ENCODE measurements around the gene TSPAN2.
"Not testable (repeated sequence)": the region's sequence is repeated elsewhere in the genome, so short reads cannot be mapped to it uniquely, and the experiment has no call there.

TSPAN2 gene

DNA sequence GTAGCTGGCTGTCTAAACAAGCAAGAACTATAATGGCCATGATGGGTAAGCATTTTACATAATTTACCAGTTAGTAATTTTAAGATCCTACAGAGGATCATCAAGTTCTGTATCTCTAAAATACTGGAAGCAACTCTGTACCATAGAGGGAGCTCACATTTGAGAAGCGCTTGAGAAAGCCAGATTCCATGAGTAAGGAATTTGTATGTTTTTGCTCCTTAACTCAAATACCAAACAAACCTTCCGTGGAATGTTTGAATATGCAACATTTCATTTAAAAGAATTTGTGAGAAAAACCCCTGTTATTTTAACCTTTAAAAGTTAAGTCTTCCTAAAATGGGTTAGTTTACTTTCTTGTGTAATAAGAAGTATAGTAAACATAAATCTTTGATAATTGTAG, 57.7 kb downstream of the TSPAN2 start:
- DNase-seq = no peak

DNA sequence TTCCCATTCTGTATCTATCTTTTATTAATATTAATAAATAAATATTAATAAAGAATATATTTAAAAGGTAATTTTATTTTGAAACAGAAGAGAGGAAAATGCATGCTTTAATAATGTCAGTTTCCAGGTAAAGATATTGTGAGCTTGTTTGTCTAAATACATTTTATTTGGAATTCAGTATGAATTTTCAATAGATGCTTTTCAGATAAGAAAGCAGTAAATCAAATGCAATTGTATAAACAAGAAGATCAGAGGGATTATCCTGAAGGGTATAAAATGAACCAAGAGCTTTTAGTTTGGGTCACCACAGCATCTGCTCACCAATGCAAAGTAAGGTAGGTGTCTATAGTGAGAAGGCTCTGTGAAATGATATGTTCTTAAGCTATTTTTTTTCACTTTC, 59.8 kb downstream of the TSPAN2 start, which contains the start of gene TSHB:
Gene TSHB, plus strand, starts transcription at position 301 of the 400 bp plus-strand sequence. CDS start 3,537 bp downstream, outside the sequence.
- DNase-seq = no peak

DNA sequence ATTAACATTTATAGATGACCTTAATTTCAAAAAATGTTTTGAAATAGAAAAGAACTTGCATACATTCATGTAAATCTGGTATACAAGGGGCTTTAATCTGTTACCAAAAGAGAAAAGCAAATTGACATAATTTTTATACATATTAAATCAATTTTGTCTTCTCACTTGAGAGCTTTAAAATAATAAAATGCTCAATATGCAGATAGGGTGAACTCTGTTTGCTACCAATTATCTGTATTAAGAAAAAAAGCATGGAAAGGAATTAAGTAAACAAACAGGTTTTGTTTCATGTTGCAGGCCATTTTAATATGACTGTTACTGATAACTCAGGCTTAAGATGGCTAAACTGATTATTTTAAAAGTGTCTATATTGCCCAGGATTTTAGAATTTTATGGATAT, 65.7 kb downstream of the TSPAN2 start:
- no peak for DNase-seq

DNA sequence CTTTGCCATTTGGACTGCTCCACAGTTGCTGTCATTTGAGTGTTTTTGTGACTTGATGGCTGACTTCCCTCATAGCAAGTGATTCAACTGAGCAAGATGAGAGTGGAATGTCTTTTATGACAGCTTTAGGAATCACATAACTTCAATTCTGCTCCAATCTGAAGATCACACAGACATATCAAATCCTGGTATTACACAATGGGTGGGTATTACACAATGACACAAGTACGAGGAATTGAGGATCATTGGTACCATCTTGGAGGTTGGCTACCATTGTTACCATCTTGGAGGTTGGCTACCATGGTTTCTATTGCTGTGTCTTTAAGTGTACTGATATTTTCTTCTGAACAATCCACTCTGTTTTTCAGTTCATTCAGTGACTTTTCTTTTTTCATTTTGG, 68.2 kb downstream of the TSPAN2 start:
- DNase-seq = no peak

DNA sequence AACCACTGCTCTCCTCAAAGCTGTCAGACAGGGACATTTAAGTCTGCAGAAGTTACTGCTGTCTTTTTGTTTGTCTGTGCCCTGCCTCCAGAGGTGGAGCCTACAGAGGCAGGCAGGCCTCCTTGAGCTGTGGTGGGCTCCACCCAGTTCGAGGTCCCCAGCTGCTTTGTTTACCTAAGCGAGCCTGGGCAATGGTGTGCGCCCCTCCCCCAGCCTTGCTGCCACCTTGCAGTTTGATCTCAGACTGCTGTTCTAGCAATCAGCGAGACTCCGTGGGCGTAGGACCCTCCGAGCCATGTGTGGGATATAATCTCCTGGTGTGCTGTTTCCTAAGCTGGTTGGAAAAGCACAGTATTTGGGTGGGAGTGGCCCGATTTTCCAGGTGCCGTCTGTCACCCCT, 69.8 kb downstream of the TSPAN2 start:
- DNase-seq = not testable (repeated sequence)

DNA sequence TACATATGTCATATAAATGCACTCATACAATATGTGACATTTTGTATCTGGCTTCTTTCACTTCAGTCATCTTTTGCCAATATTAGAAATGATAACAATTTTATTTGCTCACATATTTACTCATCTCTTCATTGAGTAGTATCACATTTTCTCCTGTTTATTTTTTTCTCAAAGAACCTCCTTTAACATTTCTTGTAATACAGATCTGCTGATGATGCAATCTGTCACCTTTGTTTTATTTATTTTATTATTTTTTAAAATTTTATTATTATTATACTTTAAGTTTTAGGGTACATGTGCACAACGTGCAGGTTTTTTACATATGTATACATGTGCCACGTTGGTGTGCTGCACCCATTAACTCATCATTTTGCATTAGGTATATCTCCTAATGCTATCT, 75.5 kb downstream of the TSPAN2 start:
- DNase-seq = no peak

GRCh38 chr1:115012434-115012833, 76.9 kb downstream of the TSPAN2 start:
- DNase-seq = no peak

DNA sequence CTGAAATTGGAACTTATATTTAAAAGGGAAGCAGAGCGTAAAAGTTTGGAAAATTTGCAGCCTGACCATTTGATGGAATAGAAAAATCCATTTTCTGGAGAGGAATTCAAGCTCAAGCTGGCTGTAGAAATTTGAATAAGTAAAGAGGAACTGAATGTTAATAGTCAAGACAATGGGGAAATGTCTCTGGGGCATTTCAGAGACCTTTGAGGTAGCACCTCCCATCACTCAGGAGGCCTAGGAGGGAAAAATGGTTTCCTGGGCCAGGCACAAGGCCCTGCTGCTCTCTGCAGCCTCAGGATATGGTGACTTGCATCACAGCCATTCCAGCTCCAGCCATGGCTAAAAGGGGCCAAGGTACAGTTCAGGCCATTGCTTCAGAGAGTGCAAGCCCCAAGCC, 77.3 kb downstream of the TSPAN2 start:
- no peak for DNase-seq

GRCh38 chr1:115006191-115006590, 83.1 kb downstream of the TSPAN2 start:
- no peak for DNase-seq
